ENCODE results near the gene RIC3. TPM values are rescaled to one million over a fixed set of nuclear protein-coding genes. Genes with fewer than 3 reads are reported as not detected.
A peak's percentile ranks its signal among the peaks of the same experiment; 100 is the strongest.

The RIC3 gene
- total and polyA plus RNA-seq, 10 donors, result 11.6 to 32.7 (median 23.3) TPM

- Histone ChIP-seq H3K27me3 (replicated peaks in 1 of 7) (no peaks in the 10 kb centered on the region), H3K9me3 (no peaks in the 10 kb centered on the region), H3K4me1 (no peaks in the 10 kb centered on the region), H3K27ac (no peak overlapping the region), H3K4me3 (no peak overlapping the region), H3K36me3 (peaks cover 0 to 86% (median 15%) of the 10 kb centered on the region in 6 donors)
- intact Hi-C loops (cut with DNase I; ENCODE audit: low total_unique reads), result no loop called here
- 90 to 100% (median 95%) methylated on average over 2 of the region's 2 CpGs for WGBS, 5 donors
- DNase-seq, result peak; percentile 28
- TF ChIP-seq CTCF (IDR thresholded peaks at IDR 0.05 in 8 of 11, conservative IDR thresholded peaks at IDR 0.05 in 3 of 11), result no peak
- no peak for TF ChIP-seq POLR2A (IDR thresholded peaks at IDR 0.05)
- TF ChIP-seq POLR2AphosphoS5 (IDR thresholded peaks at IDR 0.05), result no peak
Measured at GRCh38 chr11:8103909-8104308, 64.9 kb downstream of the RIC3 start.

- DNase-seq, result peak; percentile 41
- H3K36me3 ChIP-seq, result peaks cover 0 to 77% (median 12%) of the 10 kb centered on the region in 6 donors
- H3K4me3 ChIP-seq, result no peak overlapping the region
- TF ChIP-seq POLR2AphosphoS5 (IDR thresholded peaks at IDR 0.05) (no peak), CTCF (IDR thresholded peaks at IDR 0.05 in 8 of 11, conservative IDR thresholded peaks at IDR 0.05 in 3 of 11) (no peak), POLR2A (IDR thresholded peaks at IDR 0.05) (no peak)
- H3K27ac ChIP-seq, result no peak overlapping the region
- H3K4me1 ChIP-seq, result no peaks in the 10 kb centered on the region
- intact Hi-C loops (cut with DNase I; ENCODE audit: low total_unique reads), result no loop called here
- H3K27me3 ChIP-seq (replicated peaks in 1 of 7), result no peaks in the 10 kb centered on the region
- H3K9me3 ChIP-seq, result no peaks in the 10 kb centered on the region
- 78 to 91% (median 89%) methylated on average over 7 of the region's 7 CpGs for WGBS, 5 donors
Measured at GRCh38 chr11:8102965-8103364, 65.9 kb downstream of the RIC3 start.

GRCh38 chr11:8102296-8102915 lies 66.4 kb downstream of the RIC3 start:
- peak; percentile 35 for DNase-seq
- TF ChIP-seq POLR2A (IDR thresholded peaks at IDR 0.05) (no peak), CTCF (IDR thresholded peaks at IDR 0.05 in 8 of 11, conservative IDR thresholded peaks at IDR 0.05 in 3 of 11) (no peak), POLR2AphosphoS5 (IDR thresholded peaks at IDR 0.05) (no peak)
- Histone ChIP-seq H3K36me3 (peaks cover 0 to 73% (median 11%) of the 10 kb centered on the region in 6 donors), H3K27ac (no peak overlapping the region), H3K4me1 (no peaks in the 10 kb centered on the region), H3K4me3 (no peak overlapping the region), H3K27me3 (replicated peaks in 1 of 7) (no peaks in the 10 kb centered on the region), H3K9me3 (no peaks in the 10 kb centered on the region)
- intact Hi-C loops (cut with DNase I; ENCODE audit: low total_unique reads), result no loop called here

GRCh38 chr11:8101421-8101820 lies 67.4 kb downstream of the RIC3 start:
- H3K27me3 ChIP-seq (replicated peaks in 1 of 7), result no peaks in the 10 kb centered on the region
- intact Hi-C loops (cut with DNase I; ENCODE audit: low total_unique reads), result no loop called here
- no peaks in the 10 kb centered on the region for H3K4me1 ChIP-seq
- WGBS, 5 donors, result 90 to 96% (median 91%) methylated on average over 10 to 11 of the region's 11 CpGs
- no peak for TF ChIP-seq POLR2AphosphoS5 (IDR thresholded peaks at IDR 0.05)
- no peak for TF ChIP-seq POLR2A (IDR thresholded peaks at IDR 0.05)
- no peak for TF ChIP-seq CTCF (IDR thresholded peaks at IDR 0.05 in 8 of 11, conservative IDR thresholded peaks at IDR 0.05 in 3 of 11)
- peaks cover 0 to 63% (median 11%) of the 10 kb centered on the region in 6 donors for H3K36me3 ChIP-seq
- peak; percentile 70 for DNase-seq
- no peak overlapping the region for H3K27ac ChIP-seq
- no peak overlapping the region for H3K4me3 ChIP-seq
- H3K9me3 ChIP-seq, result no peaks in the 10 kb centered on the region
